Measurements from ENCODE around the gene CTCFL.

Gene CTCFL

DNA sequence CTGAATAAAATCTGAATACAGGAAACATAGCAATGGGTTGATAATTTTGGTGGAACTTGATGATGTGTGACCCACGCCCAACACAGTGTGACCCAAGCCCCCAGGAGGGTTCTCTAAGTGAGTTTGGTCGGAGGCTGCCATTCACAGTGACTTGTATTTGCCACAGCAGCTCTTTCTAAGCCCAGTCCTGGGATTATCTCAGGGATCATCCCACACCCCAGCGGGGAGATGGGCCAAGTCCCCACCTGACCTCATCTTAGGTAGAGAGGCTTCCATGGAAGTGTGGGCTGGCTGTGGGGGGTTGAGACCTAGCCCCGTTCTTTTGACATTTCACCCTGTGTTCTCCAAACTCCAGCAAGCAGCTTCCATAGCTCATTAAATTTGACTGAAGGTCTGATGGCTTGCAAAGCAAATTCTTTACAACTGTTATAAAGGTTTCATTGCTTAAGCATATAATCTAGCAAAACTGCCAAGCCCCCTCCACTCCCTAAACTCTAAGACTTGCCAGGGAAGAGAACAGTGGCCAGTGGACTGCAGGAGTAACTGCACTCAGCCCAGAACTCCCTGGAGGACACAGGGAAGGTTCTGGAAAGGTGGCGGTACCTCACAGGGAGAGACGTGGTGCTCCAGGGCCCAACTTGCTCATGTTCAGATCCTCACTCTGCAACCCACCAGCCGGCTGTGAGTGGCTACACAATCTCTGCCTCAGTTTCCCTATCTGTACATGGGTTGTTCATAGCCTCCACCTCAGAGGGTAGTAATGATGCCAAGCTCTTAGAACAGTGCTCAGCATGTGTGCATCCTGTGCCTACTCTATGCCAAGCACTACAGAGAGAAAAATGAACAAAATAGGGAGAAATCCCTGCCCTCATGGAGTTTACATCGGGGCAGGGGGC is 35.0 kb upstream of the CTCFL start:
- no peak for DNase-seq

GRCh38 chr20:57559289-57559634 is 34.3 kb upstream of the CTCFL start:
- no peak for DNase-seq

DNA sequence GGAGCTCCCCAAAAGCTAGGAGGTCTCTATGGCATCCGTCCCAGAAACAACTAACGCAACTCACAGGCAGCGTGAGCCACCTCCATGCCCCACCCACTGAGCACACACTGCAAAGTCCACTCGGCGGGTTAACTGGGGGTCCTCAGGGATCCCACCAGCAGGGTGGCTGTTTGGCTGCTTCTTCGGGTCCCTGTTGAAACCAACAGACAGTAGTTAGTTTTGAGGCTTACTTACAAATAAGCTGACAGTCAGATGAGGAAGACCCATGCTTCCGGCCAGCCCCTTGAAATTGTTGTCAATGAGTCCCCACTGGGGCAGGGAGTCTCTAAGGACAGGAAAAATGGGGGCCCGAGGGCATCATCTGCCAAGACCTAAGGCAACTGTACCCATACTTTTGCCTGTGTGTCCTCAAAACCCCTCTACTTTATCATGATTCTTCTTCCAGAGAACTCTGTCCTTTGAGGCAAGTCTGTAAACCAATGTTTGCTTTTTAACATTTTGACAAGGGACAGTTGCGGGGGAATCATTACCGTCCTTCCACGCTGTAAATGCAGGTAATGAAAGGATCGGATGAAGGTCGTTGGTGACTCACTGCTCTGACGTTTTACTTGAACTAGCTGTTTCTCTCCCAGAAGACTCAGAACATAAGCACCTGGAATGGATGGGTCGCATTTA is 33.8 kb upstream of the CTCFL start:
- no peak for DNase-seq

DNA sequence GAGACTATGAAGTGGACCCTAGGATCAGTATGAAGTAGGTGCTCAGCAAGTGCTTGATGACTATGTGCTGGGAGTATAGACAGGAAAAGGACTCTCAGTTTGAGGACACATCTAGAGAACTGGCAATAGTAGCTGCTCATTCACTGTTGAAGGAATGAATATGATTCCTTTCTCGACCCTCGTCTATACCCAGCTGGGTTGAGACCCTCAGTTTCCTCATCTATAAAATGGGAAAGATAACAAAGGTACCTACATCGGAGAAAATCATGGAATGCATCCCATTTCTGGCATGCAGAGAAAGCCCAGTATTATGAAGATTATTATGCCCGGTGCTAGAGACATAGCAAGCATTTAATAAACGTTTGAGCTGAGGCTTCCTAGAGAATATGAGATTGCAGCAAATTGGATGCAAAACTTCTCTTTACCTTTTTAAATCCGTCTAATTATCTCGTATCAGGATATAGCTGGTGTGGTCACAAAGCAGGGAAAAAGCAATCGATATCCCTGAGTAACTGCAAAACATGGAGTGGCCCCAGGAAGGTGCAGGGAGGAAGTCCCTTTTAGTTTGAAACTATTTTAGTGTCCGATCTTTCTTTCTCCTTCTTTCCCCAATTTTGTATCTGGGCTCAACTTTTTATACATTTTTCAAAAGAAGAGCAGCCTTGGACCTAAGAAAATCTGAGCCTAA is 33.1 kb upstream of the CTCFL start:
- no peak for DNase-seq

GRCh38 chr20:57556980-57557274 is 32.0 kb upstream of the CTCFL start:
- DNase-seq = no peak

GRCh38 chr20:57555457-57556184 is 30.7 kb upstream of the CTCFL start:
- no peak for DNase-seq

DNA sequence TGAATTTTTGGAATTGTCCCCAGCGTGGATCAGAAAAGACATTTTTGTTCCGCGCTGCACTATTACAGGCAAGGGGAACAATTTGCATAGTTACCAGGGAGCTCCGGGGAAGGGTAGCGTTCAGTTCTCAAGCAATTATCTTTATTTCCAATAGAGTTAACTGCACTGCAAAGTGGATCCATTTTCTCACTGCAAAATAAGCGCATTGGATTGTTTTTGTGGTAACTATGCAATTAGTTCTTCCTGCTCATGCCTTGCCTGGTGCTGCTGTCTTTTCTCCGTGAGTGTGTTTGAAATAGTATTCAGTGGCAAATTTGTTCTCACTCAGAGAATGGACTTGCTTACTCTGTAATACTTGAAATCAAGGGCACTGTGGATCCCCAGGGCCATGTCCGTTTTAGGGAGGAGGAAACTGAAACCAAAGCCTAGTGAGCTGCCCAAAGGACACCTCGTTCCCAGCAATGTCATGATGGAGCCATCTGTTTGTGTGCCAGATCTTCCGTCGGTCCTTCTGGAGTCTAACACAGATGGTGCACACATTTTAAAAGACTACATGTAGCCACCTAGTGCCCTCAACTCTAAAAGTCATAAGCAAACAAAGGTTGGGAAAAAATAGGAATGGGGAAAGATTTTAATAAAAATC is 28.6 kb upstream of the CTCFL start:
- no peak for DNase-seq

- no peak for DNase-seq
These were observed 27.5 kb upstream of the CTCFL start for GRCh38 chr20:57552471-57552870.

GRCh38 chr20:57548177-57549058 is 23.5 kb upstream of the CTCFL start:
- DNase-seq = no peak

DNA sequence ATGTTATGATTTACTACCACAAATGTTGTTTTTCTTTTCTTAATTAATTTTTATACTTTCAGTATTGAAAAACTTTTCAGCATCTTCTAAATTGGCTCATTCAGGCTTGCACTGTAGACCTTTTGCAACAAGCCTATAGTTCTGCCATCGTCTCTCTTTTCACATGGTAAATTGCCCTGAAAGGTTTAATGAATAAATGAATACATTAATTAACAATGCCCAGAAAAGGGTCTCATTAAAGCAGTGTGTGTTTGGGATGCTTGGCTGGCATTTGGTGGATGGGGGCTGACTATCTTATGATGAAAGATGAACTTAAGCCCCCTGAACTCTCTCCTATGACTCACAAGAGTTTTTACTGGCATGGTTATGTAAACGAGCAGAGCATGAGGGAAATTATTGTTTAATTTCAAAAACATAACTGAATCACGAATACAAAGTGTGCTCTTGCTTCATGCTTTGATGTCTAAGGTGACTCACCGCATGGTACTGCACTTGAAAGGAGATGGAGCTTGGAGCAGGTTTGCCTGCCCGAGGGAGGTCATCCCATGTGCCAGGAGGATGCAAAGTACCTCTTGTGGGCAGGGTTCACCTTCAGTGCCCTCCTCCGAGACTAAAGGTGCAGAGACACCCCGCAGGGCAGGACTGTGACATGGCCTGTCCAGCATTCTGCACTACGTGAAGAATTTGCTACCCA is 22.2 kb upstream of the CTCFL start:
- no peak for DNase-seq

GRCh38 chr20:57545927-57546662 is 21.2 kb upstream of the CTCFL start:
- no peak for DNase-seq

DNA sequence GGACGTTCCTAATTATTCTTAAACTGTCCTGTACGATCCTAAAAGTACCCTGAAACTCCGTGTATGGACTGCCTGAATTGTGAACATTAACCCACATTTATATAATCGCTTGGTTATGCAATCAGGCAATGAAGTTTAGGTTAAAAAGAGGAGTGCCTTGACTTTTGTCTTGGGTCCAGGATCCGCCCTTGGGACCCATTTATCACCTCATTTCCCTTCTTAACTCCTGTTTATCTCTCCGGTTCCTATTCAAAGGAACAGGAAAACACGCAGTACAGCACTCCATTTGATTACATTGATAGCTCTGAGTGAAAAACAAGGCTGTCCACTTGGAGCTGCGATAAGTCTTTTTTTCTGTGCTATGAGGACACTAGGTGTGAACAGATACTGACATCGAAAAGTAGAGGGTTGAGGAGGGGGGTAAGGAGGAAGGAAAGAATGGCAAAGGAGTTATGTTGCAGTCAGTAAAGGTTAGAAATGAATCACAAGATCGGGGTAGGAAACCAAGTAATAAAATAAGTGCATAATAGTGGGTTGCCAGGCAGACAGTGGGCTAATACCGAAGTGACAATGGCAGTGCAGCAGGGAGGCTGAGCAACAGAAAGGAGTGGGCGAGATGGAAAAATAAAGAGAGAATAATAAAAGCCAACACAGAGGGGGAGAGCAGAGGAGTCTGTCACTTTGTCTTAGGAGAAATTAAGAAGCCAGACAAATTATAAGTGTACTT is 20.1 kb upstream of the CTCFL start:
- no peak for DNase-seq

GRCh38 chr20:57543754-57544153 is 18.8 kb upstream of the CTCFL start:
- DNase-seq = no peak

- DNase-seq = no peak
These were observed 16.1 kb upstream of the CTCFL start for GRCh38 chr20:57540890-57541580.

- DNase-seq = no peak
These were observed 14.9 kb upstream of the CTCFL start for GRCh38 chr20:57539889-57540288.

DNA sequence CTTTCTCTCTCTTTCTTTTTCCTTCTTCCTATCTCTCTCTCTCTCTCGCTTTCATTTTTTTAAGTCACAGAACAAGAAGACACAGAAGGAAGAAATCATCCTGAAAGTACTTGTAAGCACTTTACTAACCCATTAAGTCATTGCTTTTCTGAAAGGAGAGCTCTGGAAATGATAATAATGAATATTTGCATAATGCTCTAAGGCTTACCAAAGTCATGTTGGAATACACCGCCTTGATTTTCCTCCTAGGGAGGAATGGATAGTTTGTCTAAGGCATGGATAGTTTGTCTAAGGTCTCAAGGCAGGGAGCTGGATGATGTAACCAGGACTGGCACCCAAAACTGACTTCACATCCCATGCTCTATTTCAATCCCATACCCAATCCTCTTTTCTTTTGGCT is 12.9 kb upstream of the CTCFL start:
- DNase-seq = no peak

DNA sequence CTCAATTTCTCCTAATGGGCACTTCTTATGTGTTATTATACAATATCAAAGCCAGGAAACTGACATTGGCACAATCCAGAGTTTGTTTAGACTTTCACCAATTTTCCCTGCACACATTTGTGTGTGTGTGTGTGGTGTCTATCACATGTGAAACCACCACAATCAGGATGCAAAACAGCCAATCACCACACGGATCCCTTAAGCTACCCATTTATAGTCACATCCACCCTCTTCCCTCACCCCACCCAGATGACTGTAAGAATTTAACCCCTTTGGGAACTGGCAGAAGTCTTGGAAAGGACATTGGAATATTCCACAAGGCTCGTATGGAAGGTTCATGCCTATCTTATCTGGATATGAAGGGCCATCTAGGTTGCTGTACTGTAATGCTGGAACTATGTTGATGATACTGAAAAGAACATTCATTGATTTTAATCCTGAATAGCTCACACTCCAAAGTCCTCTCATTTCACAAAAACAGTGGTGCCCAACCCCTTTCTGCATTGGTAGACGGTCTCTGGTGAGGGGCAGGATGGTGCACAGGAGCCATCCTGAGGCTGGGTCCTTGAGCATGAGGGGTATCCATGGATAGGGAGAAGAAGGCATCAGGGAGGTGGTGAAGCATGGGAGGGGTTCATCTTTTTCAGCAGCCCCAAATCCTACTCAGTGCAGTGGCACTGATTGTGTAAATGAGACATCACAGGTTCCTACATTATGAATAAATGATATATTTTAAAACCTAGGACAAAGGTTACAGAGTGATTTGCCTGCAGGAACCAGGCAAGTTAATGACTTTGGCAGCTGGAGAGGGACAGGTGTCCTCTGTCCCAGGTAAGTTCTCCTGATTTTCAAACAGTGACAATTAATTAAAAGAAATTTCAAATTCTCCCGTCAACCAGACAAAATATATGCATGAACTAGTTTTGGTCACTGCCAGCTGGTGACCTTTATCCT is 12.1 kb upstream of the CTCFL start:
- no peak for DNase-seq

- no peak for DNase-seq
These were observed 11.3 kb upstream of the CTCFL start for GRCh38 chr20:57536120-57536708.

All from MV-4-11 (cell line).